H9 (cell line): ENCODE measurements around the gene SNX33. TPM values are rescaled to one million over a fixed set of nuclear protein-coding genes. Genes with fewer than 3 reads are reported as not detected.
A peak's percentile ranks its signal among the peaks of the same experiment; 100 is the strongest.

Source experiments
- DNase-seq: peaks from one replicate; pipeline ENCODE4 v3.0.0-alpha.2; 2017
- H2AFZ ChIP-seq: one replicate; pipeline ENCODE4 v1.6.1; 2013; ENCODE audit warnings: mild to moderate bottlenecking, low read length, control low read depth, moderate library complexity
- H2AK5ac ChIP-seq: 2 replicates; pipeline ENCODE4 v1.6.1; 2013; ENCODE audit warnings: low read length, control low read depth, mixed read lengths; ENCODE audit not compliant: insufficient read length
- H2BK120ac ChIP-seq: one replicate; pipeline ENCODE4 v1.6.1; 2013; ENCODE audit warnings: low read depth, mild to moderate bottlenecking, low read length, control low read depth, inconsistent platforms; ENCODE audit not compliant: poor library complexity, severe bottlenecking
- H2BK12ac ChIP-seq: 2 replicates; pipeline ENCODE4 v1.6.1; 2013; ENCODE audit warnings: low read length, control low read depth, mixed read lengths, low read depth; ENCODE audit not compliant: insufficient read length
- H2BK15ac ChIP-seq: 2 replicates; pipeline ENCODE4 v1.6.1; 2013; ENCODE audit warnings: low read depth, low read length, control low read depth
- H2BK20ac ChIP-seq: one replicate; pipeline ENCODE4 v1.6.1; 2013; ENCODE audit warnings: low read depth, mild to moderate bottlenecking, low read length, control low read depth, inconsistent platforms; ENCODE audit not compliant: poor library complexity, severe bottlenecking
- H2BK5ac ChIP-seq: 2 replicates; pipeline ENCODE4 v1.6.1; 2013; ENCODE audit warnings: low read length, control low read depth, mixed read lengths; ENCODE audit not compliant: insufficient read length
- H3K14ac ChIP-seq: 2 replicates; pipeline ENCODE4 v1.6.1; 2013; ENCODE audit warnings: low read length, control low read depth; ENCODE audit not compliant: insufficient read depth
- H3K18ac ChIP-seq: 2 replicates; pipeline ENCODE4 v1.6.1; 2013; ENCODE audit warnings: low read depth, mild to moderate bottlenecking, mixed read lengths, low read length, control low read depth; ENCODE audit not compliant: insufficient read length
- H3K23ac ChIP-seq: 2 replicates; pipeline ENCODE4 v1.6.1; 2013; ENCODE audit warnings: low read length, control low read depth, mixed read lengths, low read depth; ENCODE audit not compliant: insufficient read length
- H3K23me2 ChIP-seq: 2 replicates; pipeline ENCODE4 v1.6.1; 2013; ENCODE audit warnings: low read depth, mild to moderate bottlenecking, mixed read lengths, low read length, control low read depth; ENCODE audit not compliant: insufficient read length, poor library complexity, severe bottlenecking
- H3K27ac ChIP-seq: 2 replicates; pipeline ENCODE4 v1.5.1; 2013; ENCODE audit warnings: low read length, control low read depth, mixed read lengths, low read depth; ENCODE audit not compliant: insufficient read length
- H3K27me3 ChIP-seq: 2 replicates; pipeline ENCODE4 v1.6.1; 2013; ENCODE audit warnings: low read length, control low read depth, inconsistent platforms; ENCODE audit not compliant: insufficient read depth
- H3K4ac ChIP-seq: 2 replicates; pipeline ENCODE4 v1.6.1; 2013; ENCODE audit warnings: low read depth, mild to moderate bottlenecking, control low read depth, inconsistent platforms, low read length, moderate library complexity
- H3K4me1 ChIP-seq: 2 replicates; pipeline ENCODE4 v1.6.1; 2013; ENCODE audit warnings: low read length, control low read depth, inconsistent platforms; ENCODE audit not compliant: insufficient read depth
- H3K4me2 ChIP-seq: 2 replicates; pipeline ENCODE4 v1.6.1; 2013; ENCODE audit warnings: low read length, control low read depth, mixed read lengths; ENCODE audit not compliant: insufficient read length, insufficient read depth
- H3K56ac ChIP-seq: 2 replicates; pipeline ENCODE4 v1.6.1; 2013; ENCODE audit warnings: low read depth, mild to moderate bottlenecking, mixed read lengths, low read length, control low read depth; ENCODE audit not compliant: insufficient read length
- H3K79me1 ChIP-seq: 2 replicates; pipeline ENCODE4 v1.6.1; 2013; ENCODE audit warnings: low read depth, mild to moderate bottlenecking, moderate library complexity, low read length, control low read depth, inconsistent platforms; ENCODE audit not compliant: insufficient read depth, poor library complexity, severe bottlenecking
- H3K79me2 ChIP-seq: 2 replicates; pipeline ENCODE4 v1.6.1; 2013; ENCODE audit warnings: low read length, control low read depth, inconsistent platforms; ENCODE audit not compliant: insufficient read depth
- H3K9ac ChIP-seq: 2 replicates; pipeline ENCODE4 v1.6.1; 2013; ENCODE audit warnings: low read length, control low read depth, mixed read lengths; ENCODE audit not compliant: insufficient read length; ENCODE audit errors: extremely low read depth
- H3K9me3 ChIP-seq: one replicate; pipeline ENCODE4 v1.6.1; 2013; ENCODE audit warnings: low read depth, low read length, inconsistent platforms; ENCODE audit not compliant: control insufficient read depth
- H3T11ph ChIP-seq: one replicate; pipeline ENCODE4 v1.6.1; 2013; ENCODE audit warnings: mild to moderate bottlenecking, low read length, control low read depth, inconsistent platforms
- H4K20me1 ChIP-seq: one replicate; pipeline ENCODE4 v1.6.1; 2013; ENCODE audit not compliant: control insufficient read depth, insufficient read length, insufficient read depth
- H4K5ac ChIP-seq: 2 replicates; pipeline ENCODE4 v1.6.1; 2013; ENCODE audit warnings: low read depth, mild to moderate bottlenecking, mixed read lengths, low read length, control low read depth; ENCODE audit not compliant: insufficient read length
- H4K8ac ChIP-seq: replicated peaks from 2 replicates; pipeline ENCODE4 v1.6.1; 2013; ENCODE audit warnings: low read length, control low read depth, mixed read lengths, low read depth; ENCODE audit not compliant: insufficient read length
- H4K91ac ChIP-seq: 2 replicates; pipeline ENCODE4 v1.6.1; 2013; ENCODE audit warnings: low read depth, mild to moderate bottlenecking, moderate library complexity, mixed read lengths, low read length, control low read depth; ENCODE audit not compliant: insufficient read length
- H3K27ac Mint-ChIP-seq, 3 experiments: 2 replicates in 2 of 3; 3 replicates in 1 of 3; pipeline ENCODE4 v1.8.0; 2020 to 2021; ENCODE audit warnings: mixed read lengths in 3 of 3, mild to moderate bottlenecking in 1 of 3, moderate library complexity in 1 of 3
- H3K27me3 Mint-ChIP-seq: 2 replicates; pipeline ENCODE4 v1.8.0; 2021; ENCODE audit warnings: low read depth, mild to moderate bottlenecking, moderate library complexity, mixed read lengths
- H3K36me3 Mint-ChIP-seq, 3 experiments: 2 replicates in 2 of 3; 3 replicates in 1 of 3; pipeline ENCODE4 v1.8.0; 2020 to 2021; ENCODE audit warnings: low read depth in 3 of 3, mixed read lengths in 3 of 3; ENCODE audit not compliant: insufficient read depth in 1 of 3
- H3K4me1 Mint-ChIP-seq, 2 experiments: 2 replicates each; pipeline ENCODE4 v1.8.0; 2020; ENCODE audit warnings: mixed read lengths in 2 of 2
- H3K4me3 Mint-ChIP-seq, 2 experiments: 2 replicates in 1 of 2; 3 replicates in 1 of 2; pipeline ENCODE4 v1.8.0; 2020 to 2021; ENCODE audit warnings: mild to moderate bottlenecking in 2 of 2, mixed read lengths in 2 of 2, moderate library complexity in 1 of 2
- H3K9me3 Mint-ChIP-seq, 2 experiments: 2 replicates in 1 of 2; 3 replicates in 1 of 2; pipeline ENCODE4 v1.8.0; 2020; ENCODE audit warnings: mild to moderate bottlenecking in 2 of 2, mixed read lengths in 2 of 2, moderate library complexity in 1 of 2
- CTCF ChIP-seq: fragments of 200-600 bp; sonication (generic); conservative IDR thresholded peaks from 3 replicates; pipeline ENCODE4 v1.8.0; 2021; ENCODE audit warnings: antibody characterized with exemption, mild to moderate bottlenecking
- WGBS: extraction: QIAGEN DNeasy Blood & Tissue Kit; methylation state at CpG from one replicate; pipeline ENCODE4 v1.1.7; 2013; ENCODE audit warnings: missing lambda C conversion rate, low lambda C conversion rate, mixed read lengths; ENCODE audit not compliant: insufficient read length; ENCODE audit errors: extremely low coverage; 5-methylcytosine and 5-hydroxymethylcytosine counted together
- total RNA-seq: library from RNA; stranded (reverse); gene quantifications from 2 replicates; pipeline ENCODE4 v1.2.1, GENCODE V29; 2021

Gene SNX33
- total RNA-seq, 1 experiment from 2014 or later: 17.7 TPM

DNA sequence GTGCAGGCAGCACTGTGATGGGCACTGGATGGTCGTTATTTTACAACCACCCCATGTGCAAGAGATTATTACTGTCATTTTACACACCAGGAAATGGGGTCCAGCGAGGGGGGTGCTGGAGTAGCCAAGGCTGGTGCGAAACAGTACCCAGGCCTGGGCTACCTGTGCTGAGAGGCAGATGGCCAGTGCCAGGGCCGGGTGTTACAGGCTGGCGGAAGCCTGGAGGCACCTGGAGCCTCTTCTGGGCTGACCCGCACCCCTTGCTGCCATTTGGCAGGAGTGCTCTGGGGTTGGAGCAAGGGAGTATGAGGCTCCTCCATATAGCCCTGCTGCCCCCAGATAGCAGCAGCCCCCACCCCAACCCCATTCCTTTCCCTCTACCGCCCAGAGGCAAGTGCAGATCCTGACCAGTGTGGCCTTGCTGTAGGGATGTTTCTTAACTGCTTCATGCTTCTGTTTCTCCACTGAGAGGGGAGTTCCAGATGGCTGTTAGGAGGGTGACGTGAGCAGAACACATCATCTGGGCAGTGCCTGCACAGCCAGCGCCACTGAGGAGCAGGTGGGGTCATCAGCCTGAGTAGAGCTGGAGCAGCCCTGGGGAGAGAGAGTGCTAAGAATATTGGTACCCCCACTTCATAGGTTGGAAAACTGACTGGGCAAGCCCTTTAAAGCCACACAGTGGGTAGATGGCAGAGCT lies 15.3 kb downstream of the SNX33 start:
- H3K27ac Mint-ChIP-seq: 0 out of 7 replicates have a peak overlapping the region, but pooled peaks of 1 of the 3 experiments have one; percentile 64
- TF ChIP-seq CTCF: no peak
- Histone ChIP-seq H2BK120ac (no peak overlapping the region), H3K18ac (no peak overlapping the region), H3K23ac (no peak overlapping the region), H3K4ac (no peak overlapping the region), H4K8ac (no peak overlapping the region), H3K4me1 (0 out of 2 replicates have a peak, but pooled peaks cover 2% of the 10 kb centered on the region), H3K23me2 (no peaks in the 10 kb centered on the region), H3K79me1 (no peaks in the 10 kb centered on the region), H3K9me3 (no peaks in the 10 kb centered on the region), H2BK15ac (no peak overlapping the region), H3T11ph (no peak overlapping the region), H2AFZ (no peak overlapping the region), H2BK5ac (no peak overlapping the region), H3K79me2 (no peaks in the 10 kb centered on the region), H2BK12ac (no peak overlapping the region), H3K56ac (no peak overlapping the region), H2AK5ac (no peak overlapping the region), H3K9ac (no peak overlapping the region), H2BK20ac (no peak overlapping the region), H4K91ac (no peak overlapping the region), H3K27me3 (no peaks in the 10 kb centered on the region), H3K4me2 (no peak overlapping the region), H4K5ac (no peak overlapping the region), H3K14ac (no peak overlapping the region), H4K20me1 (no peaks in the 10 kb centered on the region), H3K27ac (no peak overlapping the region)
- peaks cover 0 to 8% of the 10 kb centered on the region in 2 experiments; a peak in 1 of 4 replicates for H3K4me1 Mint-ChIP-seq
- H3K9me3 Mint-ChIP-seq: no peaks in the 10 kb centered on the region
- WGBS: no CpG with 5 or more reads among the region's 9 CpGs
- no peaks in the 10 kb centered on the region for H3K27me3 Mint-ChIP-seq
- no peak overlapping the region for H3K4me3 Mint-ChIP-seq
- no peak for DNase-seq
- peaks cover 7 to 17% (median 11%) of the 10 kb centered on the region in 3 experiments for H3K36me3 Mint-ChIP-seq
